NT2/D1 (cell line): ENCODE measurements around the gene METTL26.

ENCODE experiments used
- DNase-seq: peaks from one replicate; pipeline ENCODE4 v3.0.0-alpha.2; 2011; ENCODE audit warnings: low read depth, low spot score
- H3K27me3 ChIP-seq: 2 replicates; pipeline ENCODE4 v1.6.0; 2011; ENCODE audit warnings: mild to moderate bottlenecking; ENCODE audit not compliant: insufficient read length, insufficient read depth
- H3K36me3 ChIP-seq: 2 replicates; pipeline ENCODE4 v1.6.1; 2011; ENCODE audit warnings: mild to moderate bottlenecking, low read length, mixed read lengths; ENCODE audit not compliant: insufficient read depth, insufficient read length
- H3K4me1 ChIP-seq: 2 replicates; pipeline ENCODE4 v1.5.1; 2011; ENCODE audit not compliant: insufficient read depth, insufficient read length
- H3K4me3 ChIP-seq: 2 replicates; pipeline ENCODE4 v1.5.1; 2011; ENCODE audit warnings: low read depth; ENCODE audit not compliant: insufficient read length
- H3K9ac ChIP-seq: 2 replicates; pipeline ENCODE4 v1.6.0; 2011; ENCODE audit warnings: low read depth; ENCODE audit not compliant: insufficient read length
- H3K9me3 ChIP-seq: 2 replicates; pipeline ENCODE4 v1.5.1; 2011; ENCODE audit warnings: mild to moderate bottlenecking, low read length; ENCODE audit not compliant: insufficient read depth
- SUZ12 ChIP-seq: IDR thresholded peaks from 2 replicates; pipeline ENCODE4 v1.6.1; 2011; ENCODE audit not compliant: insufficient read length, insufficient read depth; ENCODE audit errors: extremely low read depth
- YY1 ChIP-seq: IDR thresholded peaks from 2 replicates; pipeline ENCODE4 v1.6.1; 2011; ENCODE audit not compliant: insufficient read length, insufficient read depth
- ZNF274 ChIP-seq: IDR thresholded peaks from 2 replicates; pipeline ENCODE4 v1.6.1; 2011; ENCODE audit warnings: mild to moderate bottlenecking, low read depth, low read length

Gene METTL26

GRCh38 chr16:633336-634050 lies 2.6 kb downstream of the METTL26 start:
- Histone ChIP-seq H3K36me3 (peaks cover 33% of the 10 kb centered on the region), H3K9ac (no peak overlapping the region), H3K4me3 (no peak overlapping the region), H3K4me1 (peaks cover 44% of the 10 kb centered on the region), H3K9me3 (no peaks in the 10 kb centered on the region), H3K27me3 (no peaks in the 10 kb centered on the region)
- TF ChIP-seq ZNF274 (no peak), SUZ12 (no peak), YY1 (no peak)
- no peak for DNase-seq

- Histone ChIP-seq H3K36me3 (peaks cover 39% of the 10 kb centered on the region), H3K27me3 (no peaks in the 10 kb centered on the region), H3K9me3 (no peaks in the 10 kb centered on the region), H3K4me1 (peaks cover 44% of the 10 kb centered on the region), H3K9ac (peak overlapping the region; percentile 44), H3K4me3 (no peak overlapping the region)
- DNase-seq = no peak
- TF ChIP-seq YY1 (no peak), SUZ12 (no peak), ZNF274 (no peak)
Observed at GRCh38 chr16:632486-633335, 3.4 kb downstream of the METTL26 start.

- peaks cover 44% of the 10 kb centered on the region for H3K36me3 ChIP-seq
- H3K27me3 ChIP-seq = no peaks in the 10 kb centered on the region
- TF ChIP-seq YY1 (no peak), SUZ12 (no peak), ZNF274 (no peak)
- H3K4me1 ChIP-seq = peaks cover 49% of the 10 kb centered on the region
- H3K4me3 ChIP-seq = no peak overlapping the region
- no peaks in the 10 kb centered on the region for H3K9me3 ChIP-seq
- peak overlapping the region; percentile 44 for H3K9ac ChIP-seq
- DNase-seq = no peak
Observed at GRCh38 chr16:631808-632358, 4.2 kb downstream of the METTL26 start.

GRCh38 chr16:630815-631405 lies 5.2 kb downstream of the METTL26 start, which contains the start of gene WFIKKN1:
WFIKKN1 (plus strand) TSS chr16:630985; CDS start chr16:631254, 269 bp downstream.
- Histone ChIP-seq H3K4me1 (peaks cover 54% of the 10 kb centered on the region), H3K9me3 (no peaks in the 10 kb centered on the region), H3K36me3 (peaks cover 49% of the 10 kb centered on the region), H3K9ac (peak within 1 kb of the TSS; percentile 87), H3K4me3 (peak within 1 kb of the TSS; percentile 46), H3K27me3 (no peaks in the 10 kb centered on the region)
- TF ChIP-seq YY1 (no peak), ZNF274 (no peak), SUZ12 (no peak)
- DNase-seq = no peak

- peaks cover 55% of the 10 kb centered on the region for H3K36me3 ChIP-seq
Observed at GRCh38 chr16:630249-630814, 5.8 kb downstream of the METTL26 start.

GRCh38 chr16:629833-630248 lies 6.3 kb downstream of the METTL26 start:
- H3K27me3 ChIP-seq = no peaks in the 10 kb centered on the region
- peak overlapping the region; percentile 87 for H3K9ac ChIP-seq
- H3K36me3 ChIP-seq = peaks cover 56% of the 10 kb centered on the region
- peak overlapping the region; percentile 46 for H3K4me3 ChIP-seq
- DNase-seq = no peak
- TF ChIP-seq ZNF274 = no peak
- TF ChIP-seq SUZ12 = no peak
- no peak for TF ChIP-seq YY1
- no peaks in the 10 kb centered on the region for H3K9me3 ChIP-seq
- H3K4me1 ChIP-seq = peaks cover 53% of the 10 kb centered on the region

More at GRCh38 chr16:630249-630814, 5.8 kb downstream of the METTL26 start:
- Histone ChIP-seq H3K4me3 (peak overlapping the region; percentile 46), H3K4me1 (peaks cover 52% of the 10 kb centered on the region), H3K9me3 (no peaks in the 10 kb centered on the region), H3K27me3 (no peaks in the 10 kb centered on the region), H3K9ac (peak overlapping the region; percentile 87)
- DNase-seq = no peak
- TF ChIP-seq SUZ12 = no peak
- TF ChIP-seq YY1 = no peak
